Right lobe of liver (tissue), 4 donors: ENCODE results near the gene MAB21L2.

Source experiments
- CTCF ChIP-seq, 4 donors: fragments of 200-600 bp in 3 of 4; fragments of 450-650 bp in 1 of 4; IDR thresholded peaks; one replicate each; pipeline versions ENCODE4 v1.5.1 to v1.8.0; 2016 to 2022; ENCODE audit warnings: antibody characterized with exemption in 4 of 4, mild to moderate bottlenecking in 2 of 4
- POLR2A ChIP-seq: fragments of 450-650 bp; IDR thresholded peaks from one replicate; pipeline ENCODE4 v1.6.1; 2017; ENCODE audit warnings: antibody characterized with exemption, mild to moderate bottlenecking
- donor health status: DM: no; HTN: no; CAD: no.
- donor health status: DM: no; HTN: no; CAD: no.
- donor health status: DM: no; HTN: yes; CAD: no.

GRCh38 chr4:150598909-150599308 lies 17.0 kb downstream of the MAB21L2 start:
- TF ChIP-seq POLR2A = no peak
- TF ChIP-seq CTCF (IDR thresholded peaks at IDR 0.05) = no peak
